ENCODE results near the gene SENP6.
A peak's percentile ranks its signal among the peaks of the same experiment; 100 is the strongest.
"Not testable (repeated sequence)": the region's sequence is repeated elsewhere in the genome, so short reads cannot be mapped to it uniquely, and the experiment has no call there.

SENP6 gene

DNA sequence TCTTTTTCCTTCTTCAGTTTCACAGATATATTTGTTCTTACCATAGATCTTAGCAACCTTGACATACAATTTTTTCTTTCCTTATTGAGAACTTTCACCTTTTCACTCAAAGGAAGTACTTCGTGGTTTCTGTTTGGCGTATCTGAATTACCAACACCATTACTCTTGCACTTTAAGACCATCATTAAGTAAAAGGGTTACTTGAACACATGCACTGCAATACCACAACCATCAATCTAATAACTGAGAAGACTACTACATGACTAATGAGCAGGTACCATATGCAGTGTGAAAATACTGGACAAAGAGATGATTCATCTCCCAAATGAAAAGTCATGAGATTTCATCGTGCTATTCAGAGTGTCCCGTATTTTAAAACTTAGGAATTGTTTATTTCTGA is 21.7 kb upstream of the SENP6 start:
- FAIRE-seq: no peak
- TF ChIP-seq POLR2A (IDR thresholded peaks at IDR 0.05; ENCODE audit: low read depth, low read length) (no peak), POU2F2 (IDR thresholded peaks at IDR 0.05; ENCODE audit: low read depth, low read length) (no peak), POLR2AphosphoS5 (IDR thresholded peaks at IDR 0.05; ENCODE audit: low read depth, low read length) (no peak), TAF1 (IDR thresholded peaks at IDR 0.05; ENCODE audit: low read depth, low read length) (no peak), SPI1 (IDR thresholded peaks at IDR 0.05; ENCODE audit: low read depth, low read length) (no peak), PAX5 (IDR thresholded peaks at IDR 0.05; ENCODE audit: insufficient read depth, low read length, severe bottlenecking) (no peak)

DNA sequence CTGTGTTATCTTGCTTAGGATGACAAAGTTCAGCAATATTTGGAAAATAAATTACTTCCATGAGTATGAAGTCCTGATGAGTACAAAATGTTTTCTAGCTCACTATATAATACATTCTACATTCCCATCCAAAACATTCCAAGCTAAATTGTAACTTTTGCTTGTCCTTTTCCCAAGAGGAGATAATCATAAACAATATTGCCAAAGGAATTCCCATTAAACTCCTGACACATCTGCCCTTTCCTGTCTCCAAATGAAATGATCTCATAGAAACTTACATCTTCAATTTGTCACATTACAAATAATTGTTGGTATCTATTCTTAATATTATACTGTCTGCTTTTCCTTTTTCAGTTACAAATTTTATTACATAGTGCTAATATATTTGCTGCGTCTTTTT is 20.4 kb upstream of the SENP6 start:
- no peak for DNase-seq (ENCODE audit: insufficient read length, low spot score)
- TF ChIP-seq POU2F2 (IDR thresholded peaks at IDR 0.05; ENCODE audit: low read depth, low read length): no peak
- no peak for TF ChIP-seq PAX5 (IDR thresholded peaks at IDR 0.05; ENCODE audit: insufficient read depth, low read length, severe bottlenecking)
- TF ChIP-seq POLR2AphosphoS5 (IDR thresholded peaks at IDR 0.05; ENCODE audit: low read depth, low read length): no peak
- TF ChIP-seq SPI1 (IDR thresholded peaks at IDR 0.05; ENCODE audit: low read depth, low read length): no peak
- TF ChIP-seq POLR2A (IDR thresholded peaks at IDR 0.05; ENCODE audit: low read depth, low read length): no peak
- no peak for TF ChIP-seq TAF1 (IDR thresholded peaks at IDR 0.05; ENCODE audit: low read depth, low read length)
- FAIRE-seq: no peak

More for the DNA sequence above, 21.7 kb upstream of the SENP6 start:
- DNase-seq (ENCODE audit: insufficient read length, low spot score): no peak

DNA sequence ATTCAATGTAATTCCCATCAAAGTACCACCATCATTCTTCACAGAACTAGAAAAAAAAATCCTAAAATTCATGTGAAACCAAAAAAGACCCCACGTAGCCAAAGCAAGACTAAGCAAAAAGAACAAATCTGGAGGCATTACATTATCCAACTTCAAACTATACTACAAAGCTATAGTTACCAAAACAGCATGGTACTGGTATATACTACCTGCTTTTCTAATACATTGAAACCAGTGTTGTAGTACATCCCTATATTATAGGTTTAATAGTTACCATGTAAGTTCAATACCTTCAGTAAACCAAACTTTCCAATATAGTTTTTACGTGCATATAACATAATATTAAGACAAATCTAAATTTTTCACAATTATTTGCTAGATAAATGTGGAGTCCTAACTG is 17.1 kb upstream of the SENP6 start:
- not testable (repeated sequence) for DNase-seq (ENCODE audit: insufficient read length, low spot score); FAIRE-seq

DNA sequence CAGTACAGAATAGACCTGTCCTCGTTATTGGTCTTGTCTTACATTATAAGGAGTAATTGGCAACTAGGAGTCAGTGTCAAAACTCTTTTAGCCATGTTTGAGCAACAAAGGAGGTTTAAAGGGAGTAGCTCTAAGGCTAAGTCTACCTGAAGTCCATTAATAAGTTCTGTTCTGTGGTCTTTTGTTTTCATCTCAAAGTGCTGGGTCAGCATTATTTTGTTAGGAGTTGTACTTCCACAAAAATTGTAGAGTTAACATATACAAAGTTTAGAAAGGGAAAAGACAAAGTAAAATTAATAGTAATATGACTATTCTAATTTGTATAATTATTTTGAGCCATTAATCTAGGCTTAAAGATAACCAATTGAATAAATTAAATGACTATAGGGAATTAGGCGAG is 12.7 kb upstream of the SENP6 start:
- TF ChIP-seq SPI1 (IDR thresholded peaks at IDR 0.05; ENCODE audit: low read depth, low read length) (no peak), PAX5 (IDR thresholded peaks at IDR 0.05; ENCODE audit: insufficient read depth, low read length, severe bottlenecking) (no peak), POLR2A (IDR thresholded peaks at IDR 0.05; ENCODE audit: low read depth, low read length) (no peak), TAF1 (IDR thresholded peaks at IDR 0.05; ENCODE audit: low read depth, low read length) (no peak), POLR2AphosphoS5 (IDR thresholded peaks at IDR 0.05; ENCODE audit: low read depth, low read length) (no peak), POU2F2 (IDR thresholded peaks at IDR 0.05; ENCODE audit: low read depth, low read length) (no peak)
- no peak for DNase-seq (ENCODE audit: insufficient read length, low spot score)
- FAIRE-seq: peak; percentile 54

DNA sequence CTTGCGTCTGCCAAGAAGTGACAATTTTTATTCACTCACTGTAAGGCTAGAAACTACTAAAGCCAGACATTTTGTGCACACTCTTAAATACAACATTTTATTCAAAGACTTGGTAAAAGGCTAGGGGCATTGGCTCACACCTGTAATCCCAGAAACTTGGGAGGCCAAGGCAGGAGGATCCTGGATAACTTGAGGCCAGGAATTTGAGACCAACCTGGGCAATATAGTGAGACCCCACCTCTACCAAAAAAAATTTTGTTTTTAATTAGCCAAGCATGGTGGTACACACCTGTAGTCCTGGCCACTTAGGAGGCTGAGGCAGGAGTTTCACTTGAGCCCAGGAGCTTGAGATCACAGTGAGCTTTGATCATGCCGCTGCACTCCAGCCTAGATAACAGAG is 11.3 kb upstream of the SENP6 start:
- TF ChIP-seq POU2F2 (IDR thresholded peaks at IDR 0.05; ENCODE audit: low read depth, low read length) (no peak), TAF1 (IDR thresholded peaks at IDR 0.05; ENCODE audit: low read depth, low read length) (no peak)
- FAIRE-seq (no peak), DNase-seq (ENCODE audit: insufficient read length, low spot score) (no peak)

DNA sequence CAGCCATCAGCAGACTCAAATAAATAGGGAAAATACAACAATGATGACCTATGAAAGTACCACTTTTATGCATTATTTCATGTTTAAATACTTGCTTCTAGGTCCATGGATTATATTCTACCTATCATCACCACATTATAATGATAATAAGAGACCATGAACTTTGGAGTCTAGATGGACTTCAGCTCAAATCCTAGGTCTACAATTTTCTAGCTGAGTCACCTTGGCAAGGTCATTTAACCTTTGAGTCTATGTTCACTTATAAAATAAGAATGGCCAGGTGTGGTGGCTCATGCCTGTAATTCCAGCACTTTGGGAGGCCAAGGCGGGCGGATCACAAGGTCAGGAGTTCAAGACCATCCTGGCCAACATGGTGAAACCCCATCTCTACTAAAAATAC is 5.3 kb upstream of the SENP6 start:
- DNase-seq (ENCODE audit: insufficient read length, low spot score); FAIRE-seq: not testable (repeated sequence)

DNA sequence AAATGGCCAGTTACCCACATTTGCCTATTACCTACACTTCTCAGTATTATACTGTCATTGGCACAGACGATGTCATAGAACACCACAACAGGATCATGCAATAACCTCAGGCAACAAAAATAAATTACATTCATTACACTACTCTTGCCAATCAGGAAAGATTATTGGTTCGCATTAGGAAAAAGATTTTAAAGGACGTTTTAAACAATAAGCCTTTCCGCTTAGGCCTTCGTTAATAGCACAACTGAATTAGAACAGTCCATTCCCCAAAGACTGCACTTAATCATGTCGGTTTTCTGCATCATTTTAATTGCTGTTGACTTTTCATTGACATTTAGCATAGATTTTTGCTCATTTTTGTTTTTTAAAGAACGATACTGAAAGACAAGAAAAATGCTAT is 912 bp upstream of the SENP6 start:
- no peak for DNase-seq (ENCODE audit: insufficient read length, low spot score)
- TF ChIP-seq POLR2A (IDR thresholded peaks at IDR 0.05; ENCODE audit: low read depth, low read length) (no peak), SPI1 (IDR thresholded peaks at IDR 0.05; ENCODE audit: low read depth, low read length) (no peak)
- no peak for FAIRE-seq

DNA sequence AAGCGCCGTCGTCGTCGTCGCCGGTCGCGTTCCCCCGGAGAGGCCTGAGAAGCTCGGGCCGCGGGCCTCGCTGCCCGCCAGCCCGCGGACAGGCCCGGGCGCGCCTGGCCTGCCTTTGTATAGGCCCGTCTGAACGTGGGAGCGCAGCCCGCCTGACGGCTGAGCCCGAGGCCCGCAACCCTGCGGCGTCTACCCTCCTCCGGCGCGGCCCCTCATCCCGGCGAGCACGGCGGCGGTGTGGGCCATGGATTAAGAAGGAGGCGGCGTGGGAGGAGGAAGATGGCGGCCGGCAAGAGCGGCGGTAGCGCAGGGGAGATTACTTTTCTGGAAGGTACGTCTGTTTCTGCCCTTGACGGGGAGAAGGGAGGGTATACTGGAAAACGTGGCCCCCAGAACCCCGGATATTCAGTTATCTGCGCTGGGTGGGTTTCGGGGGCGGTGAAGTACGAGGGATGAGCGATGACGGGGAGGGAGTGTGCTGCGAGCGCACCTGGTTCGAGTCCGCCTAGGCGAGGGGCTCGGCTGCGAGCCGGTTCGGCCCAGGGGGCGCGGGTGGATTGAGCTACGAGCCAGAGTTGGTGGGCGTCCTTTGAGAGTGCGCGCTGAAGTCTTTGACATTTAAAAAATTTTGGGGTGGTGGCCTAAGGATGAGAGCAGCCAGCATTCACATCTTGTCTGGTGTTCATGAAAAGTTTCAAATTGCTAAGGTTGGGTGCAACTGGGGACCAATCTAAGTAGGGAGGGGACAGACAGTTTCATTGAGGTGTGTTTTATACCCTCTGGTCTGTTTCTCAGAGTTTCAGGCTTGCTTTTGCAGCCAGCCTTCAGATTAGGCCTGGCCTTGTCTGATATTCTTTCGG is 796 bp downstream of the SENP6 start:
- peak; percentile 66 for FAIRE-seq

DNA sequence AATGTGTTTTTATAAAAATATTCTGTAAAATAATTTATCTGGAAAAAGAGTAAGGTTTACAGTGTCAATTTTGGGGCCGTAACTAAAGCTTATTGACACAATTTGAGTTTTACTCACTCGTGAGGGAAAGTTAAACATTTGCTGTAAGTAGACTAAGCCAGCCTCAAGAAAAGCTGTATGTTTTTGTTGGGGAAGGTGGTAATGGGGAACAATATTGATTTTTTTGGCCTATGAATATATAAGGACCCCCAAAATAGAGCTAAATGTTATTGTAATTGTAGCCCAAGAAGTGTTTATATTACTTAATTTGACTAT is 1.4 kb downstream of the SENP6 start:
- FAIRE-seq (no peak), DNase-seq (ENCODE audit: insufficient read length, low spot score) (no peak)
- no peak for TF ChIP-seq POU2F2 (IDR thresholded peaks at IDR 0.05; ENCODE audit: low read depth, low read length)
- TF ChIP-seq SPI1 (IDR thresholded peaks at IDR 0.05; ENCODE audit: low read depth, low read length): no peak
- no peak for TF ChIP-seq TAF1 (IDR thresholded peaks at IDR 0.05; ENCODE audit: low read depth, low read length)
- TF ChIP-seq POLR2A (IDR thresholded peaks at IDR 0.05; ENCODE audit: low read depth, low read length): no peak
- no peak for TF ChIP-seq PAX5 (IDR thresholded peaks at IDR 0.05; ENCODE audit: insufficient read depth, low read length, severe bottlenecking)
- TF ChIP-seq POLR2AphosphoS5 (IDR thresholded peaks at IDR 0.05; ENCODE audit: low read depth, low read length): no peak

More for the DNA sequence above, 796 bp downstream of the SENP6 start:
- peak; percentile 60 for TF ChIP-seq TAF1 (IDR thresholded peaks at IDR 0.05; ENCODE audit: low read depth, low read length)
- 0 out of 2 replicates have a peak, but pooled peaks have one; percentile 16 for TF ChIP-seq POLR2A (IDR thresholded peaks at IDR 0.05; ENCODE audit: low read depth, low read length)
- no peak for TF ChIP-seq POU2F2 (IDR thresholded peaks at IDR 0.05; ENCODE audit: low read depth, low read length)
- peak; percentile 23 for DNase-seq (ENCODE audit: insufficient read length, low spot score)

DNA sequence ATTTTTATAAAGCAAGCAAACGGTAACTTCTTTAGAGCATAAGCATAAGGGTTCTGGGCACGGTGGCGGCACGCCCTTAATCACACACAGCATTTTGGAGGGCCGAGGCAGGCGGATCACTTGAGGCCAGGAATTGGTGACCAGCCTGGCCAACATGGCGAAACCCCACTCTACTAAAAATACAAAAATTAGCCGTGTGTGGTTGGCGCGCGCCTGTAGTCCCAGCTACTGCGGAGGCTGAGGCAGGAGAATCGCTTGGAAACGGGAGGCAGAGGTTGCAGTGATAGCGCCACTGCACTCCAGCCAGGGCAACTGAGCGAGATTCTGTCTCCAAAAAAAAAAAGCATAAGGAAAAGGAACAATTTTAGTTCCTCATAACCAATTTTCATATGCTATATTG is 2.6 kb downstream of the SENP6 start:
- DNase-seq (ENCODE audit: insufficient read length, low spot score) (no peak), FAIRE-seq (no peak)
- TF ChIP-seq POLR2A (IDR thresholded peaks at IDR 0.05; ENCODE audit: low read depth, low read length) (no peak), POU2F2 (IDR thresholded peaks at IDR 0.05; ENCODE audit: low read depth, low read length) (no peak), TAF1 (IDR thresholded peaks at IDR 0.05; ENCODE audit: low read depth, low read length) (no peak), PAX5 (IDR thresholded peaks at IDR 0.05; ENCODE audit: insufficient read depth, low read length, severe bottlenecking) (no peak), SPI1 (IDR thresholded peaks at IDR 0.05; ENCODE audit: low read depth, low read length) (no peak), POLR2AphosphoS5 (IDR thresholded peaks at IDR 0.05; ENCODE audit: low read depth, low read length) (no peak)

DNA sequence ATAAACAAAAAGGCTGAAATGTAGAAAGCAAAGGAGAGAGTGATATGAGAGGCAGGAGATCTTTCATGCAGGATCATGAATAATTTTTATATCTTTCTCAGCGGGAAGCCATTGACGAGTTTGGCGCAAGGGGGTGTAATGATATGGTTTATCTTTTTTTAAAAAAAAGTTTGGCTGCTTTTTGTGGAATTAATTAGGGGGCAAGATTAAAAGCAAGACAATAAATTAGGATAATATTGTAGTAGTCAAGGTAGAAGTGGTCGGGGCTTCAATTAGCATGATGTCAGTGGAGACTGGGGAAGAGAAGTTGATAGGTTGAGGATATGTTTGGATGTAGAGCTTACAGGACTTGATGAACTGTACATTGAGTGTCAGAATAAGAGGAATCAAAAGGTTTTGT is 4.0 kb downstream of the SENP6 start:
- TF ChIP-seq POLR2A (IDR thresholded peaks at IDR 0.05; ENCODE audit: low read depth, low read length): no peak
- TF ChIP-seq POLR2AphosphoS5 (IDR thresholded peaks at IDR 0.05; ENCODE audit: low read depth, low read length): no peak
- no peak for TF ChIP-seq POU2F2 (IDR thresholded peaks at IDR 0.05; ENCODE audit: low read depth, low read length)
- no peak for TF ChIP-seq PAX5 (IDR thresholded peaks at IDR 0.05; ENCODE audit: insufficient read depth, low read length, severe bottlenecking)
- no peak for TF ChIP-seq TAF1 (IDR thresholded peaks at IDR 0.05; ENCODE audit: low read depth, low read length)
- TF ChIP-seq SPI1 (IDR thresholded peaks at IDR 0.05; ENCODE audit: low read depth, low read length): no peak
- DNase-seq (ENCODE audit: insufficient read length, low spot score) (no peak), FAIRE-seq (no peak)

All from GM12891 (cell line).